HEK293T (cell line): ENCODE measurements around the gene MYPOP.

ENCODE experiments used
- ARNT ChIP-seq: fragments of 450-650 bp; IDR thresholded peaks from 2 replicates; pipeline ENCODE4 v1.6.1; 2017; ENCODE audit warnings: mild to moderate bottlenecking
- FOXA1 ChIP-seq: fragments of 450-650 bp; IDR thresholded peaks from 2 replicates; pipeline ENCODE4 v1.6.1; 2016; ENCODE audit warnings: mild to moderate bottlenecking
- FOXK2 ChIP-seq: fragments of 450-650 bp; IDR thresholded peaks from 2 replicates; pipeline ENCODE4 v1.6.1; 2016; ENCODE audit warnings: mild to moderate bottlenecking
- HDGF ChIP-seq: fragments of 450-650 bp; IDR thresholded peaks from 2 replicates; pipeline ENCODE4 v1.6.1; 2017; ENCODE audit warnings: antibody characterized with exemption, borderline replicate concordance
- LEF1 ChIP-seq: fragments of 450-650 bp; IDR thresholded peaks from 2 replicates; pipeline ENCODE4 v1.6.1; 2017; ENCODE audit warnings: mild to moderate bottlenecking, borderline replicate concordance
- SP1 ChIP-seq: fragments of 450-650 bp; IDR thresholded peaks from 2 replicates; pipeline ENCODE4 v1.6.1; 2017
- ZNF384 ChIP-seq: fragments of 450-650 bp; IDR thresholded peaks from 2 replicates; pipeline ENCODE4 v1.6.1; 2016
- TF ChIP-seq, protein P1 (sequence below): fragments of 450-650 bp; IDR thresholded peaks from 2 replicates; pipeline ENCODE4 v1.6.1; 2016

DNA sequence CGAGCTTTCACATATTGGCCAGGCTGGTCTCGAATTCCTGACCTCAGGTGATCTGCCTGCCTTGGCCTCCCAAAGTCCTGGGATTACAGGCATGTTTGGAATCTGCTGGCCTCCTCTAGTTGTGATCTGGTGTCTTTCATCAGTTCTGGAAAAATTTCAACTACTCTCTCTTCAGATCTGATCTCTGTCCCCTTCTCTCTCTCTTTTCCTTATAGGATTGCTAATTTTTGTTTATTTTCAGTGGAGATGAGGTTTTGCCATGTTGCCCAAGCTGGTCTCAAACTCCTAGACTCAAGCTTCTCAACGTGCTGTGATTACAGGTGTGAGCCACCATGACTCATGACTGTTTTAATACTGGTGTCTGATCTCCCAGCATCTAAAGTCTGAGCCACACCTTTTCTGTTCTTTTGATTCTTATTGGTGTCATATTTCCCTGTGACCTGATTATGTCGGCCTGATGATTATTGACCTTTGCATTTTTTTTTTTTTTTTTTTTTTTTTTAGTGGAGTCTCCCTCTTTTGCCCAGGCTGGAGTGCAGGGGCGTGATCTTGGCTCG is 22.6 kb upstream of the MYPOP start:
- TF ChIP-seq, protein P1, sequence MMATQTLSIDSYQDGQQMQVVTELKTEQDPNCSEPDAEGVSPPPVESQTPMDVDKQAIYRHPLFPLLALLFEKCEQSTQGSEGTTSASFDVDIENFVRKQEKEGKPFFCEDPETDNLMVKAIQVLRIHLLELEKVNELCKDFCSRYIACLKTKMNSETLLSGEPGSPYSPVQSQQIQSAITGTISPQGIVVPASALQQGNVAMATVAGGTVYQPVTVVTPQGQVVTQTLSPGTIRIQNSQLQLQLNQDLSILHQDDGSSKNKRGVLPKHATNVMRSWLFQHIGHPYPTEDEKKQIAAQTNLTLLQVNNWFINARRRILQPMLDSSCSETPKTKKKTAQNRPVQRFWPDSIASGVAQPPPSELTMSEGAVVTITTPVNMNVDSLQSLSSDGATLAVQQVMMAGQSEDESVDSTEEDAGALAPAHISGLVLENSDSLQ = no peak
- TF ChIP-seq ZNF384 (no peak), FOXA1 (no peak), LEF1 (no peak), HDGF (no peak), ARNT (no peak), SP1 (no peak), FOXK2 (no peak)
